Measurements from ENCODE around the gene SLC7A11.

The SLC7A11 gene

GRCh38 chr4:138204507-138204906 is 37.6 kb downstream of the SLC7A11 start:
- H3K27me3 Mint-ChIP-seq (ENCODE audit: low read depth): no peaks in the 10 kb centered on the region
- no peak for TF ChIP-seq CTCF (IDR thresholded peaks at IDR 0.05; ENCODE audit: unreplicated experiment in 3 of 3)

DNA sequence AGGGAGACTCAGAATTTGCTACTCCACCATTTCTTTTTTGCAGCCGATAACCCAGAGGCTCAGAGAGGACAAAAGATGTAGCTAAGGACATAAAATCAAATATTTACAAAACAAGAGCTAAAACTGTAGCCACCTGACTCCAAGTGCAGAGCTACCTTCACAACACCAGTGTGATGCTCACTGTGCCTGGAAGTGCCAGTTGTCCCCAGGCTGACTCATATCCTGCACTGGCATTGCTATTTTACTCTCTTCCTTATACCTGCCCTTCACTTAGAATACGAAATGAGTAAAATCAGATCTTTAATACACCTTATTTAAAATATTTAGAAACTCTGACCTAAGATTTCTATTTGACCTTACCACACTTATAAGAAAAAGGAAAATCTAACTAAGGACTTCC is 39.5 kb downstream of the SLC7A11 start:
- no peak overlapping the region for H3K27ac Mint-ChIP-seq
- no peaks in the 10 kb centered on the region for H3K27me3 Mint-ChIP-seq (ENCODE audit: low read depth)
- H3K36me3 Mint-ChIP-seq (ENCODE audit: low read depth): no peaks in the 10 kb centered on the region
- no peak overlapping the region for H3K4me3 Mint-ChIP-seq
- TF ChIP-seq CTCF (IDR thresholded peaks at IDR 0.05; ENCODE audit: unreplicated experiment in 3 of 3): no peak
- no peaks in the 10 kb centered on the region for H3K9me3 Mint-ChIP-seq
- peaks cover 5% of the 10 kb centered on the region for H3K4me1 Mint-ChIP-seq

More at GRCh38 chr4:138204507-138204906, 37.6 kb downstream of the SLC7A11 start:
- Mint-ChIP-seq H3K4me1 (peaks cover 4% of the 10 kb centered on the region), H3K36me3 (ENCODE audit: low read depth) (no peaks in the 10 kb centered on the region), H3K4me3 (no peak overlapping the region), H3K9me3 (no peaks in the 10 kb centered on the region), H3K27ac (no peak overlapping the region)

GRCh38 chr4:138200236-138200590 is 41.9 kb downstream of the SLC7A11 start:
- peaks cover 10% of the 10 kb centered on the region for H3K4me1 Mint-ChIP-seq
- H3K27me3 Mint-ChIP-seq (ENCODE audit: low read depth): no peaks in the 10 kb centered on the region
- H3K9me3 Mint-ChIP-seq: no peaks in the 10 kb centered on the region
- H3K4me3 Mint-ChIP-seq: no peak overlapping the region
- no peak for TF ChIP-seq CTCF (IDR thresholded peaks at IDR 0.05; ENCODE audit: unreplicated experiment in 3 of 3)
- H3K36me3 Mint-ChIP-seq (ENCODE audit: low read depth): no peaks in the 10 kb centered on the region
- H3K27ac Mint-ChIP-seq: peak overlapping the region; percentile 88 to 96 (median 94)

GRCh38 chr4:138199568-138200235 is 42.4 kb downstream of the SLC7A11 start:
- no peaks in the 10 kb centered on the region for H3K27me3 Mint-ChIP-seq (ENCODE audit: low read depth)

DNA sequence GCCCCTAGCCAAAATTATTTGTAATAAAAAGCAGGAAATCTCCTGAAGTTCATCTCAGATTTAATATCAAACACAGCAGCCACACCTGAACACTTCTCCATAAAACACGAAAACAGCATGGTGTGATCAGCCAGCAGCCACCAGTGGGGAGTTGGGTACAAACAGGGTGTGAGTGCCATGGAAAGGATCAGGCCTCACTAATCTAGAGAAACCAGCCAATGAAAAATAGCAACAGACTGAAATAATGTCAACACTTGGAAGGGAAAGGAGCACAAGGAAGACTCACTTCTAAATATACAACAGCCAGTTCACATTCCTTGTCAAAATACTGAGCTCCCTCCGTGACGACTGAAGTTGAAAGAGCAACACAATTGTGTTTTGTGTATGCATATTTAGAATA is 46.0 kb downstream of the SLC7A11 start:
- no peak overlapping the region for H3K27ac Mint-ChIP-seq
- H3K4me1 Mint-ChIP-seq: peaks cover 12% of the 10 kb centered on the region
- no peaks in the 10 kb centered on the region for H3K27me3 Mint-ChIP-seq (ENCODE audit: low read depth)
- no peaks in the 10 kb centered on the region for H3K9me3 Mint-ChIP-seq
- no peak for TF ChIP-seq CTCF (IDR thresholded peaks at IDR 0.05; ENCODE audit: unreplicated experiment in 3 of 3)
- no peaks in the 10 kb centered on the region for H3K36me3 Mint-ChIP-seq (ENCODE audit: low read depth)
- H3K4me3 Mint-ChIP-seq: no peak overlapping the region

More at GRCh38 chr4:138199568-138200235, 42.4 kb downstream of the SLC7A11 start:
- TF ChIP-seq CTCF (IDR thresholded peaks at IDR 0.05; ENCODE audit: unreplicated experiment in 3 of 3): no peak
- no peaks in the 10 kb centered on the region for H3K9me3 Mint-ChIP-seq
- peak overlapping the region; percentile 88 to 96 (median 94) for H3K27ac Mint-ChIP-seq
- H3K4me3 Mint-ChIP-seq: no peak overlapping the region
- H3K4me1 Mint-ChIP-seq: peaks cover 12% of the 10 kb centered on the region
- no peaks in the 10 kb centered on the region for H3K36me3 Mint-ChIP-seq (ENCODE audit: low read depth)

DNA sequence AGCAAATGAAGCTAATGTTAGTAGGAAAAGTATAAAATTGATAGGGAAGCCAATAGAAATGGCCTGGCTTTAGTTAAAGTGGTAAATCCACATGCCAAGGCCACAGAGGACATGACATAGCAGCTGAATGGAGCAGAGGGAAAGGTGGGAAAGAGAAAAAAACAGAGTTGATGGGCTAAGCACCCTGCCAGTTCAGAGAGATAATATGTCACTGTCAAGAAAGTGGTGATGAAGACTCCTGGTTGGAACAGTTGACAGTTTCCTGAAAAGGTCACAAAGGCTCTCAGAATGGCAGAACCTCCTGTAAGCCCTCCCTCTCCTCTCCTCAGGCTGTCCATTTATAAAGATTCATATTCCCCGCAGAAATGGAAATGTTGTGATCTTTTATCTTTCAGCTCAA is 48.2 kb downstream of the SLC7A11 start:
- Mint-ChIP-seq H3K27me3 (ENCODE audit: low read depth) (no peaks in the 10 kb centered on the region), H3K36me3 (ENCODE audit: low read depth) (no peaks in the 10 kb centered on the region), H3K27ac (no peak overlapping the region), H3K4me3 (no peak overlapping the region), H3K9me3 (no peaks in the 10 kb centered on the region), H3K4me1 (peaks cover 11% of the 10 kb centered on the region)
- no peak for TF ChIP-seq CTCF (IDR thresholded peaks at IDR 0.05; ENCODE audit: unreplicated experiment in 3 of 3)

Measured in nephron (organoid).